KBM-7 (cell line): Measurements from ENCODE around the gene MRGPRF.
A peak's percentile ranks its signal among the peaks of the same experiment; 100 is the strongest.
"Not testable (repeated sequence)": the region's sequence is repeated elsewhere in the genome, so short reads cannot be mapped to it uniquely, and the experiment has no call there.

ENCODE experiments used
- DNase-seq: peaks from one replicate; pipeline ENCODE4 v3.0.0-alpha.2; 2015
- in situ Hi-C: fragments of 300-500 bp; cut with MboI; formaldehyde crosslinking; loops from 2 replicates; pipeline ENCODE4 v1.14.3; 2020; ENCODE audit warnings: low sequenced_read_pairs, low pct_unique_long_range_greater_than_20kb, mixed read lengths

MRGPRF gene

DNA sequence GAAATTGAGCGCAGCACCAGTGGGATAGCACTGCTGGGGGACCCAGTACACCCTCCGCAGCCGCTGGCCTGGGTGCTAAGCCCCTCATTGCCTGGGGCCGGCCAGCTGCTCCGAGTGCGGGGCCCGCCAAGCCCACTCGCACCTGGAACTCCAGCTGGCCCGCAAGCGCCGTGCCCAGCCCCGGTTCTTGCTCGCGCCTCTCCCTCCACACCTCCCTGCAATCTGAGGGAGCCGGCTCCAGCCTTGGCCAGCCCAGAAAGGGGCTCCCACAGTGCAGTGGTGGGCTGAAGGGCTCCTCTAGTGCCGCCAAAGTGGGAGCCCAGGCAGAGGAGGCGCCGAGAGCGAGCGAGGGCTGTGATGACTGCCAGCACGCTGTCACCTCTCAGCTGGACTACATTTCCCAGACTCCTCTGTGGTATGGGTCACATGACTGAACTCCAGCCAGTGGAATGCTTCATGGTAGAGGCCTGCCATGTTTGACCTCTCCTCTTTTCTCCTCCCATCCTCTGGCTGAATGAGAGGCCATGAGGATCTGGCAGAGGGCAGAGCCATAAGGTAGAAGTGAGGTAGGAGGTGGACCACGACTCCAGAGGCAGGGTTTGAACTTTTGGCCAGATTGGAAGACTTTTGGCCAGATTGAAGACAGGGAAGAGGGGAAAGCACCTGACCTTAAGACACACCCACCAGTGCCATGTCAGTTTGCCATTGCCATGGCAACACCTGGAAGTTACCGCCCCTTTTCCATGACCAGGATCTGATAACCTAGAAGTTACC is 38.4 kb downstream of the MRGPRF start:
- in situ Hi-C loops = no loop called here
- no peak for DNase-seq

DNA sequence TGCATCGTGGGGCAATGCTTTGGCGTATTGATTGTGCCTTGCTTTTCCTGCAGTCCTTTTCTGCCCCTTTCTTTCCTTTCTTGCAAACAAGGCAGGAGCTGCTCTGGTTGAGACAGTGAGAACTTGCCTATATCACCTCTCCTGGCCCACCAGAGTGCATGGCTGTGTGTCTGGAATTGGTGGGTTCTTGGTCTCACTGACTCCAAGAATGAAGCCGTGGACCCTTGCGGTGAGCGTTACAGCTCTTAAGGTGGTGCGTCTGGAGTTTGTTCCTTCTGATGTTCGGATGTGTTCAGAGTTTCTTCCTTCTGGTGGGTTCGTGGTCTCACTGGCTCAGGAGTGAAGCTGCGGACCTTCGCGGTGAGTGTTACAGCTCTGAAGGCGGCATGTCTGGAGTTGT is 39.3 kb downstream of the MRGPRF start:
- in situ Hi-C loops, DNase-seq: not testable (repeated sequence)

- in situ Hi-C loops = no loop called here
Measured at GRCh38 chr11:68973219-68973618, 39.8 kb downstream of the MRGPRF start.

GRCh38 chr11:68970921-68971636 is 42.0 kb downstream of the MRGPRF start:
- DNase-seq = no peak
- in situ Hi-C loops = no loop called here

More at GRCh38 chr11:68973219-68973618, 39.8 kb downstream of the MRGPRF start:
- DNase-seq = no peak

- in situ Hi-C loops = no loop called here
- no peak for DNase-seq
Measured at GRCh38 chr11:68969386-68969785, 43.7 kb downstream of the MRGPRF start.

GRCh38 chr11:68968306-68969250 is 44.5 kb downstream of the MRGPRF start:
- in situ Hi-C loops = no loop called here
- no peak for DNase-seq

- no peak for DNase-seq
- in situ Hi-C loops = no loop called here
Measured at GRCh38 chr11:68966894-68967780, 45.9 kb downstream of the MRGPRF start.

GRCh38 chr11:68965901-68966853 is 46.9 kb downstream of the MRGPRF start:
- in situ Hi-C loops = no loop called here
- no peak for DNase-seq

GRCh38 chr11:68963779-68964178 is 49.3 kb downstream of the MRGPRF start:
- in situ Hi-C loops = no loop called here
- no peak for DNase-seq

- in situ Hi-C loops = no loop called here
- DNase-seq = peak; percentile 21
Measured at GRCh38 chr11:68962527-68963250, 50.4 kb downstream of the MRGPRF start.

- in situ Hi-C loops = no loop called here
Measured at GRCh38 chr11:68961245-68961644, 51.8 kb downstream of the MRGPRF start.

DNA sequence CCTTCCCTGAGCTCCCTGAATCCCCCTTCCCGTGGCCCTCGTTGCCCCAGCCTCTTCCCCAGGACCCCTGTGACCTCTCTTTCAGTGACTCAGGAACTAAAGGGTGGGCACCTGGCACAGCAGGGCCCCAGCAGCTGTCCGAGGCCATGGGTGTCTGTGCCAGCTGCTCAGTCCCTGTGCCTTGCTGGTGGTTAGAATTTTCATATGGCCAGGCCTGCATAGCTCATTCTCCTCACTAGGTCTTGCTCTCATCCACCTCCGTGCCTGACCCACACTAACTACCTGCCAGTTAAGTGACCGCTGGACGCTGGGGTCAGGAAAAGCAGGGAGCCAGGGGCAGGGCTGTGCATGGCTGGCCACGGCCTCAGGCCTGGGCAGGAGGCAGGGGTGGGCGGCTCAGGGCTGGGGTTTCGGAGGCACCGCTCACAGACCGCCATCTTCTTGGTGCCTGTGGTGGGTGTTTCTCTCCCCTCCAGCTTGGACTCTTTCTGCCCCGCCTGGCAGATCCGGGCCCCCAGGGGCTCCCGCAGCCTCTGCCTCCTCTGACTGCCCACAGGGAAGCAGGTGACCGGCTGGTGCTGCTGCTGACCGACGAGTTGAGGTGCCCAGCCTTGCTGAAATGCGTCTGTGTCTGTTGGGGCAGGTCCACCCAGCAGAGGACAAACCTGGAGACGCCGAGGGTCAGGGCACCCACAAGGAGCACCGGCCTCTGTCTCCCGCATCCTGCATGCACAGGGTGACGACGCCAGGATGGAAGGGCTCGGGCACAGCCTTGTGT is 52.6 kb downstream of the MRGPRF start:
- in situ Hi-C loops = no loop called here

More at GRCh38 chr11:68961245-68961644, 51.8 kb downstream of the MRGPRF start:
- DNase-seq = no peak

DNA sequence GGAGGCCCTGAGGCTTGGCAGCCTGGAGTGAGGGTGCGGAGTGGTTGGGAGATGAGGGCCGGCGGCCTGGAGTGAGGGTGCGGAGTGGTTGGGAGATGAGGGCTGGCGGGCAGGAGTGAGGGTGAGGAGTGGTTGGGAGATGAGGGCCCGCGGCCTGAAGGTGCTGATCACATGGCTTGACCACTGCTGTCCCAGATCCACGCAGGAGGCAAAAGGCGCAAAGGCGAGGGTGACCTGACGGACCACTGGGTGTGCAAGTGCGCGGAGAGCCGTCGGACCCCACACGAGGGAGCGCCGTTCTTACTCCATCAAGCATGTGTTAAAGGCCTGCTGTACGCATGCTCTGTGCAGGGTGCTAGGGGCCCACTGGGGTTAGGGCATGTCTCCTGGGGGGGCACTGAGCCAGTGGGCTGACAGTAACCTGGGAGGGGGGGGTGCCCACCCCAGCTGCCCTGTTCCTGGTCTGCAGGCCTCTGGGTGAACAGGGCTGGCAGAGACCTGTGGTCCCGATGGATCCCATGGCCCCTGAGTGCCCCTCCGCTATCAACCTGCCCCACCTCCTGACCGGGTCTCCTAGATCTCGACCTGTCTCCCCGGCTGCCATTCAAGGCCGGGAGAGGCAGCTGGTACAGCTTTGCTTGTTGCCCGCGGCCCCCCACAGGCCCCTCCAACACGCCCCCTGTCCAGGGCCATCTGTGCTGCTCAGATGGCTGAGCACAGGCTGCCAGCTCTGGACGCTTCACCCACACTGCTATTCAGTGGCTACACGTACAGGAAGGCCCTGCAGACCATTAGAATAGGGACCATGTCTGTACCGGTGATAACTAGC is 53.4 kb downstream of the MRGPRF start:
- in situ Hi-C loops = no loop called here
- DNase-seq = no peak

More for the DNA sequence above, 52.6 kb downstream of the MRGPRF start:
- DNase-seq = no peak

- in situ Hi-C loops = no loop called here
Measured at GRCh38 chr11:68958211-68958610, 54.8 kb downstream of the MRGPRF start.

GRCh38 chr11:68956547-68957254 is 56.3 kb downstream of the MRGPRF start:
- in situ Hi-C loops = no loop called here

More at GRCh38 chr11:68958211-68958610, 54.8 kb downstream of the MRGPRF start:
- DNase-seq = no peak

More at GRCh38 chr11:68956547-68957254, 56.3 kb downstream of the MRGPRF start:
- DNase-seq = no peak
